Measurements from ENCODE around the gene HHATL.

The HHATL gene

DNA sequence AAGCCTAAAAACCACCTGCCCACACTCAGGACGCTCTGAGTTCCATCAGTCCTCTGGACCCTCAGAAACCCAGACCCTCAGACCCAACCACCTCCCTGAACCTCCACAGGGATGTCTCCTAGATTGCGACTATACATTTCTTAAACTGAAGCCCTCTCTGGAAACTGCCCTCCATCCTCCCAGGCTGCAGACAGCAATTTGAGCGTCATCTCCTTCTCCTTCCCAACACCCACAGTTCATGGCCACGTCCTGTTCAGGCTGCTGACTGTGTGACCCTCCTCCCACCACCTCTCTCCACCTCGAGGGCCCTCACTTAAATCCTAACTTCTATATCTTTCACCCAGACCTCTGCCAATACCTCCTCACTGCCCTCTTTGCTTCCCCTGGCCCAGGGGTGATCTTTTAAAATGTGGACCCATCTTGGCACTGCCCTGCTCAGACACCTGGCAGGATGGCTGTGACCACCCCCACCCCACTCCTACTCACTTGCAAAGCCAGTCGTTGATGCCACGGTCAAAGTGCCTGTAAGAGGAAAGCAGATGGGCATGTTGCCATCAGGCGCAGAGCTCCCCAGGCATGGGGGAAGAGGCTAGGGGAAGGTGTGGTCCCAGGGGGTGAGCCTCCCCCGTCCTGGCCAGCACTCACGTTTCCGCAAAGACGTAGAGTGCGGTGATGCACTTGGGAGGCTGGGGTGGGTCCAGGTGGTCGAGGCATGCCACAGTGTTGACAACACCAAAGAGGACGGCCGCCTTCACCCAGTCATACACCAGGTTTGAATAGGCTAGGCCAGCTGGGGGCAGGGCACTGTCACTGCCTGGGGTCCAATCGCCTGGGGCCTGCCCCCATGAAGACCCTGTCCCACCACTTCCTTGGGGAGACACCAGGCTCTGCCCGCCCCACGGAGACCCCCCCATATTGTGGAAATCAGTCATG is 6.0 kb downstream of the HHATL start:
- DNase-seq = no peak

DNA sequence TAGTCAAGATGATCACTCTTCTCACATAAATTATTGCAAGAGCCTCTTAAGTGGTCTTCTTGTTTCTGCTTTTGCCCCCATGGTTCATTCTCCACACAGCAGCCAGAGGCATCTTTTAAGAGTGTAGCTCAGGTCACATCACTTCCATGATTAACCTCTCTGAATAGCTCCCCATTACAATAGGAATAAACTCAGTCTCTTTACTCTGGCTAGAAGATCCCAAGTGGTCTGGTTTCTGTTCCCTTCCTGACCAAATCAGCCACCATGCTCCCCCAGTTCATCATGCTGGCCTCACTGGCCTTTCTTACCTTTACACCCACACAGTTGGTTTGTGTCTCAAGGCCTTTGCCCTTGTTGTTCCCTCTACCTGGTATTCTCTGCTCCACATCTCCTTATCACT is 8.2 kb downstream of the HHATL start:
- DNase-seq = no peak

DNA sequence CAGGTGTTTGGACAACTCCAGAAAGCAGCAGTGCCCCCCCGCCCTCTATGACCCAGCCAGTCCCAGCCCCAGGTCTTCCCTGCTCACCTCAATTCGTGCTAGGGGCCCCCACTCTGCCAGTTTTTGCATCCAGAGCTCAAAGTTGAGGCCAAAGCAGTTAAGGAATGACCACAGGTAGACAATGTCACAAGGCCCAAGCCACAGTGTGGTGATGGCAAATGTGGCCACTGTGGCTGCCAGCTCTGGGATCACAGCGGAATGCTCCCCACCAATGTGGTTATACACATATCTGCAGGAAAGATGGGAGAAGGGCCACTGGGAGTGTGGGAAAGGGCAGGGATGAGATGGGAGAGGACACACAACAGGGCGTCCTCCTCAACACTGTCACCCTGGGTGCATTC is 9.1 kb downstream of the HHATL start:
- no peak for DNase-seq

DNA sequence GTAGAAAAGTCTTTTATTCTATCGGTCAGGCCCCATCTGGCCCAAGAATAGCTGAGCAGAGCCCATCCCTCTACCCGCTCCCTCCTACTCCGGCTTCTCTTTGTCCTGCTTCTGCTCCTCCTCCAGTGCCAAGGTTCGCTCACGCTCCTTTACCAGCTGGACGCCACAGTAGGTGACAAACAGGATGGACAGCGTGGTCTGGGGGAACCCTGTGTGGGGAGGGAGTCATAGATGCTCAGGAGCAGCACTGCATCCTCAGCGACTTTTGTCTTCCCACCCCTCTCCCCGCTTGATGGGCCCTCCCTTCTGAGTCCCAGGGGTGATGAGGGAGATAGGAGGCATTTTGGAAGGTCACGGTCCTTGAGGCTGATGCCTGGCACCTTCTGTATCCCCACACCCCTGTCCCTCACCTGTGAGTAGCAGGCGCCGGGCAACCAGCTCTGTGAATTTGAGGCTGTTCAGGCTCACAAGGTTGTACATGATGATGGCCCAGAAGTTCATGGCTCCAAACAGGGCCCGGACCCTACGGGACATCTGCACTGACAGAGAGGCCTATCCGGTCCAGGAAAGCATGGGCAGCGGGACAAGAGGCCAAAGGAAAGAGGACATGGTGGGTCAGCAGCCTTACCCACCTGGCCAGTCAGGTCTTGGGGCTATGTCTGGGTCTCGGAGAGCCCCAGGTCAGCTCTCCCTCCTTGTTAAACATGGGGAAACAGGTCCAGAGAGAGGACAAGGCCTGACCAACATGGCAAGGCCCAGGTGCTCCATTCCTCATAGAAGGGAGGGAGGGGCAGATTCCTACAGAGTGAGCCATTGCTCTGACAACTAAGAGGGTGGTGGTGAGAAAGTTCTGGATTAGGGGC is 9.7 kb downstream of the HHATL start:
- DNase-seq = no peak

DNA sequence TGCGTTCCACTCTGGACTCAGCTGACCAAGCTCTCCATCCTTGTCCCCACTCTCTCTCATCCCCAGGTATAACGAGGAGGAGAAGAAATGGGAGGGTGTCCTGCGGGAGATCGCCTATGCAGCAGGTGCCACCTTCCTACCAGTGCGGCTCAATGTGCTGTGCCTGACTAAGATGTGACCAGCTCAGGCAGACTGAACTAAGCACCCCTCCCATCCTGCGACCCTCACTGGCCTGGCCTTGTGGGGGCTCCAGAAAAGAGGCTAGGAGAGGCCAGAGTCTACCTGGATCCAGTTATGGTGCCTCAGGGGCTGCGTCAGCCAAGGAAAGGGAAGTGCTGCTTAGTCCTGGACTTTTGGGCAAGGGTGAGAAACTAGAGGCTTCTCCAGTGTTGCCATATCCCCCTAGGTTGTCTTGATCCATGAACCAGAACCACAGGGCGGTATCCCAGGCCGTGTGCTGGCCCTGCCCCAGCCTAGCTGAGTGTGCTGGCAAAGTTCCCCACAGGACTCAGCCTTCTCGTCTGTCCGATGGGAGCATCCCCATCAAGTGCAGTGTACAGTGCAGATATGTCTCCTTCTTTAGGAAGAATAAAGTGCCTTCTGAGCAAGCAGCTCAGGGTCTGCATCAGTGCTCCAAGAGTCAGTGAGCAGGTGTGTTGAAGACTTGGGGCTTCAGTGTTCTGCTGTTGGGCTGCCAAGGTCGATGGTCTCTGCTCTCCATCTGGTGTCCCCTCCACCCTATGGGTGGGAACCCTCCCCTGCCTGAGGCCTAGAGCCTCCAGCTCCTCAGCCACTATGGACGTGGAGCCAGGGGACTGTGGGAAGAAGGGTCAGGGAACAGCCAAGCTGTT is 10.6 kb downstream of the HHATL start:
- no peak for DNase-seq

DNA sequence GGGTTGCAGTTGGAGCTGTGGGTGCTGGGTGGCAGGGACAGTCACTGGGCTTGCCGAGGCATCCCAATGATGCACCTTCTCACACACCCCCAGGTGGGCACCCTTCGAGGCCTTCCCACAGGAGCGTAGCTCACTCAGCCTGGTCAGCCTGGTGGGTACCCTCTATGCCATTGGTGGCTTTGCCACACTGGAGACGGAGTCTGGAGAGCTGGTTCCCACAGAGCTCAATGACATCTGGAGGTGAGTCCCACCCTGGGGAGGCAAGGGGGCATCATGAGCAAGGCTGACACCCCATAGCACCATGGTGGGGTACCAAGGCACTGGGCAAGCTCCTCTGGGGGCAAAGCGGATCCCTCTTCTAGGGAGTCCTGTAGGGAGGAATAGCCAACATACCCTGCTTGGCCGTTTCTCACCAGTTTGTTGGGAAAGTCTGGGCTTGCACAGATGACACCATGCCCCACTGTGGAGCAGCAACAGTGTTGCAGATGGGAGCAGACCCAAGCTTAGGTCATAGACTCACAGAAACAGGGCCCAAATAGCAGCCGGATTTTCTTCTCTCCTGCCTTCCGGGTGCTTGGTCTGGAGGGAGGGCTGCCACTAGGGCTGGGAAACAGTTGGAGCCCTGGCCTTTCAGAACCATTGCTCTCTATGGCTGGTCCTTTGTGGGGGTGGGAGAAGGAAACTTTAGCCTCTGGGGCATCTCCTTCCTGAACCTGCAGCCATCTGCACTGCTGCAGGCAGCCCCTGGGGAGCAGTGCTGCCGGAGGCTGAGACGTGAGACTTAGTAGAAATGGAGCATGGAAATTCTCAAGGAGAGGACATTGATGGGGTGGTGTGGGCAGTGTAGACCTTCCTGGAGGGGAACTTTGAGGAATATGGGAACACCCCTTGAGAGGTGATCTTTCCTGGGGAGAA is 11.6 kb downstream of the HHATL start:
- DNase-seq = no peak

DNA sequence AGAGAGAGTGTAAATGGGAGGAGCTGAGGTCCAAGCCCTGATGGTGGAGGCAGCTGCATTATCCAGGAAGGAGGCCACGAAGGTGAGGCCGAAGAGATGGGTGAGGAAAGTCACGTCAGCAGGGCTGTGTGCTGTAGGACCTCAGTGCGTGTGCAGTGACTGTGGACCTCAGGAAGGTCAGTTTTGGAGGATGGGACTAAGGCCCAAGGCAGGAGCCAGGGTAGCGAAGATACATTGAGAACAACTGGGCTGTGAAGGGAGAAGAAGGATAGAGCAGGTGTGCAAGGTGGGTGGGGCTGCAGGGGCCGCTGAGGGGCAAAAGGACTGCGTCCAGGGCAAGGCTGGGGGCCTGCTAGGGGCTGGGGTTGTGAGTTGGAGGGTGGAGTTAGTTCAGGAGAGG is 12.4 kb downstream of the HHATL start:
- no peak for DNase-seq

DNA sequence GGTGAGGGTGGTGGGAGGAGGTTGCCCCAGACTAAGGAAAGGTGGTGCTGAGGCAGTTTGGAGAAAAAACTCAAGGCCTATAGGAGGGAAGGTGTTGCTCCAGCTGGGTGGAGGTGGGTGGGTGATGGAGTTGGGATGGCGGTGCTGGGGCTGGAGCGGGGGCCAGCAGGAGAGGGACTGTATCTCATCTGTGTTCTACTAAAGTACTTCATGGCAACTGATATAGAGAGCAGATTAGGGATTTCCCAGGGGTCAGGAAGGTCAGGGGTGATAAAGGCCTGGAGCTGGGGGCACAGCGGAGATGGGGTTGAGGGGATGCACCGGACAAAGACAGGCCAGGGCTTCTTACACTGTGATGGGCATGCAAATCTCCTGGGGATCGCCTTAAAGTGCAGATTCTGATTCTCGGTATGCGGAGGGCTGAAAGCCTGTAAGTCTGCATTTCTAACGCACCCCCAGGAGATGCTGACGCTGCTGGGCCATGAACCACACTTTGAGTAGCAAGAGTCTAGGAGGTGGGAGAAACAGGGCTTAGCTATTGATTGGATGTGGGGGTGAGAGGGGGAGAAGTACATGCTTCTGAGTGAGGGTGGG is 13.1 kb downstream of the HHATL start:
- DNase-seq = no peak

DNA sequence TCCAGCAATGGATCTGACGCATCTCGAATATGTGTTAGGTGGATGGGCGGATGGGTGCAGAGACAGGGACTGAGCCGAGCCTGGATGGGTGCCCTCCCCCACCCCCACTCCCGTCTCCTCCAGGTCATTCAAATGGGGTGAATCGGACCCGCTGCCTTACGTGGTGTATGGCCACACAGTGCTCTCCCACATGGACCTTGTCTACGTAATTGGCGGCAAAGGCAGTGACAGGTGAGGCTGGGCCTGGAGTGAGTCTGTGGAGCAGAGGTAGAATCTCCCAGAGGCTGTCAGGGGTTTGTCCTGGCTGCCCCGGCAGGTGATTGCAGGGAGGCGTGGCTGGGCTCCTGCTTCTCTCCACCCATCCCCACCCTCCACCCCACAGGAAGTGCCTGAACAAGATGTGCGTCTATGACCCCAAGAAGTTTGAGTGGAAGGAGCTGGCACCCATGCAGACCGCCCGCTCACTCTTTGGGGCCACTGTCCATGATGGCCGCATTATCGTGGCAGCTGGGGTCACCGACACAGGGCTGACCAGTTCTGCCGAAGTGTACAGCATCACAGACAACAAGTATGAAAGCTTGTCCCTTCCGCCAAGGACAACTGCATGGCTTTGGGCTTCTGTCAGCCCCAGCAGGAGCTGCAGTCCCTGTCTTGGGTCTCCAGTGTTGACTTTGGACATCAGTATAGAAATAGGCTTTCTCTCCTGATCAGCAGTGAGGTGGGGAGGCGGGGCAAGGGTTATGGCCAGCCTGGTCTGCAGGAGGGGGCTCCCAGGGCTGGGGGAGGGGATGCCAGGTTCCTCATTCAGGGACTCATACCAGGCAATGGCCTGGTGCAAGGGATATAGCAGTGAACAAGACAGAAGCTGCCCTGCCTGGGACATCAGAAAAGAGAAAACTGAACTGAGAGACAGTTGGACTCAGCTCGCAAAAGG is 13.8 kb downstream of the HHATL start:
- DNase-seq = no peak

DNA sequence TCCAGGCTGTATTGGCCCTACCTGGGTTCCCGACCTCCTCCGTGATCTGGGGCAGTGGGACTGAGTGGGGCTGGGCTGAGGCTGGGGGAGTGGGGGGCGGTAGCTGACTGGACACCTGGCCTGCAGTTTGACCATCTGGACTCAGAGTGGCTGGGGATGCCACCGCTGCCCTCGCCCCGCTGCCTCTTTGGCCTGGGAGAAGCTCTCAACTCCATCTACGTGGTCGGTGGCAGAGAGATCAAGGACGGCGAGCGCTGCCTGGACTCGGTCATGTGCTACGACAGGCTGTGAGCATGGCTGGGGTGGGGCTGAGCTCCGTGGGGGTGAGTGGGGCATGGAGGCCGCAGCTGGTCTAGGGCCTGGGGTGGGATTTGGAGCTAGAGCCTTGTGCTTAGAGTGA is 14.6 kb downstream of the HHATL start:
- no peak for DNase-seq

DNA sequence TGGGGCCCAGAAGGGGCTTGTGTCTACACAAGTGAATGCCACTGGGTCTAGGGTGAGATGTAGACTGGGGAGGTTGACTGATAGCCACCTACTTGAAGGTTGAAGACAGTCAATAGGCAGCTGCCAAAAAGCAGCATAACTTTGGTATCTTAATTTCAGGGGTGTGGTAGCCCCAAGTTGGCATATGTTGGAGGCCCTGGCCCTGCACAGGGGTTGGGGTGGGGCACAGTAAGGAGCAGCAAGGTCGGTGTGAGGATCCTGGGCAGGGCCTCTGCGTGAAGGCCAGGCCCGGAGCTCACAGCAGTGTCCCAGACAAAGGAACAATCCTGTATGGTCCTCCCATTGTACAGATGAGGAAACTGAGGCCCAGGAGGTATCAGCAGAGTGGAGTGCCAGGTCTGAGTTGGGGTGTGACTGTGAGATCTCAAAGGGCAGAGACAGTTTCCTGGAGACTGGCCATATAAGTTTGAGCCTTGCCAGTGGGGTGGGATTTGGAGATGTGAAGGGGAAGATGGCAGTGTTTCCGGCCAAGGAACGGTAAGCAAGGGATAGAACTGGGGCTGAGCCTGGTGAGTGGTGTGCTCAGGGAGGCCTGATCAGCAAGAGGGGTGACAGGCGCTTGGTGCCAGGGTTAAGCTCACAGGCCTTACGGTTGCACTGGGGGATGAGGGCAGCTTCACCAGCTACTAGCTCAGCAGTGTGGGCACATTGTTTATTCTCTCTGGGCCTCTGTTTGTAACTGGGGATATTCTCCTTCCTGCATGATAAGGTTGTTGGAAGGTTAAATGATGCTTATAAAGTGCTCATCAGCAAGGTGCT is 15.6 kb downstream of the HHATL start:
- no peak for DNase-seq

DNA sequence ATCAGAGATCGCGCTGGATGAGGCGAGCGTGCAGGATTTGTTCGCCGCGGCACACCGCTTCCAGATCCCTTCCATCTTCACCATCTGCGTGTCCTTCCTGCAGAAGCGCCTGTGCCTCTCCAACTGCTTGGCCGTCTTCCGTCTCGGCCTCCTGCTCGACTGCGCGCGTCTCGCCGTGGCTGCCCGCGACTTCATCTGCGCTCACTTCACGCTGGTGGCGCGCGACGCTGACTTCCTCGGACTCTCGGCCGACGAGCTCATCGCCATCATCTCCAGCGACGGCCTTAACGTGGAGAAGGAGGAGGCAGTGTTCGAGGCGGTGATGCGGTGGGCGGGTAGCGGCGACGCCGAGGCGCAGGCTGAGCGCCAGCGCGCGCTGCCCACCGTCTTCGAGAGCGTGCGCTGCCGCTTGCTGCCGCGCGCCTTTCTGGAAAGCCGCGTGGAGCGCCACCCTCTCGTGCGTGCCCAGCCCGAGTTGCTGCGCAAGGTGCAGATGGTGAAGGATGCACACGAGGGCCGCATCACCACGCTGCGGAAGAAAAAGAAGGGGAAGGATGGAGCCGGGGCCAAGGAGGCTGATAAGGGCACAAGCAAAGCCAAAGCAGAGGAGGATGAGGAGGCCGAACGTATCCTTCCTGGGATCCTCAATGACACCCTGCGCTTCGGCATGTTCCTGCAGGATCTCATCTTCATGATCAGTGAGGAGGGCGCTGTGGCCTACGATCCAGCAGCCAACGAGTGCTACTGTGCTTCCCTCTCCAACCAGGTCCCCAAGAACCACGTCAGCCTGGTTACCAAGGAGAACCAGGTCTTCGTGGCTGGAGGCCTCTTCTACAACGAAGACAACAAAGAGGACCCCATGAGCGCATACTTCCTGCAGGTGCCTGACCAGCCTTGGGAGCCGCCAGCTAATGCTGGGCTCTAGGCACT is 16.4 kb downstream of the HHATL start:
- DNase-seq = no peak

DNA sequence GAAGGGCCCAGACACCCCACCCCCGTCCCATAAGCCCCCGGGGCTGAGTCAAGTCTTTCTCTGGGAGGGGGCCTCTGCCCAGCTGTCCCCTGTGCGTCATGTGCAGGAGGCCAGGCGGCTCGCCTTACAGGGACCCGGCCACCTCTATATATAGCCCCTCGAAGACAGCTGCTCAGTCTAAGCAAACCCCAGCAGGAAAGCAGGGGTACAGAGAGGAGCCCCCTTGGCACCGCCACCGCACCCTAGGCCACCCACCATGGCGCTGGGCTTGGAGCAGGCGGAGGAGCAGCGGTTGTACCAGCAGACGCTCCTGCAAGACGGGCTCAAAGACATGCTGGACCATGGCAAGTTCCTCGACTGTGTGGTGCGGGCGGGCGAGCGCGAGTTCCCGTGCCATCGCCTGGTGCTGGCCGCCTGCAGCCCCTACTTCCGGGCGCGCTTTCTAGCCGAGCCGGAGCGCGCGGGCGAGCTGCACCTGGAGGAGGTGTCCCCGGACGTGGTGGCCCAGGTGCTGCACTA is 17.2 kb downstream of the HHATL start, which contains the start of gene KLHL40:
Gene KLHL40 (plus strand): TSS at position 175 of the 519 bp plus-strand sequence. CDS start 82 bp downstream, at position 257.
- no peak for DNase-seq

DNA sequence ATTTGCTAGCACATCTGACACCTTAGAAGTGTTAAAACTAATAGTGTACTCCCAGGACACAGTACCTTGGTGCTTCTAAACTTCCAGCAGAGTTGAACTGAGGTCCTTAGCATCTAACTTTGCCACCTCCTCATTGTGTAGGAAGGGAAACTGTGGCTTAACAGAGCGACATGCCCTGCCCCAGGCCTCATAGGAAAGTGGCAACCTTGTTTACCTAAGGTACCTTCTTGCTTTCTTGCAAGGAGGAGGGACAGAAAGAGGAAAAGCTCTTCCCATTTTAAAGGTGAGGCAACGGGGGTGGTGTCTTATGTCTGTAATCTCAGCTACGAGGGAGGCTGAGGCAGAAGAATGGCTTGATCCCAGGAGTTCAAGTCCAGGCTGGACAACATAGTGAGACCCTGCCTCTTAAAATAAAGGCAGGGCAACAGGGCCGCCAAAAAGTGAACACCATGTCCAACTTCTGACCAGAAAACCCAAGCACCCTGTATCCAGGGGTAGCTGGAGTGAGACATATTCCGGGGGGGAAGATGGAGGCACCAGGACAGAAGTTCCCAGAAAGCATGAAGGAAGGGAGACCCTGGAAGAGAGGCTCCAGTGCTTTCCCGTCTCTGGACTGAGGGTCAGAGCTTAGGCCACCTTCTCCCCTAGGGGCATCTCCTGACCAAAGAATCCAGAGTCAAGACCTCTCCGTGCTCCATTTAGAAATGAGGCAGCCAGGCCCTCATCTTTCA is 17.8 kb downstream of the HHATL start:
- DNase-seq = no peak

DNA sequence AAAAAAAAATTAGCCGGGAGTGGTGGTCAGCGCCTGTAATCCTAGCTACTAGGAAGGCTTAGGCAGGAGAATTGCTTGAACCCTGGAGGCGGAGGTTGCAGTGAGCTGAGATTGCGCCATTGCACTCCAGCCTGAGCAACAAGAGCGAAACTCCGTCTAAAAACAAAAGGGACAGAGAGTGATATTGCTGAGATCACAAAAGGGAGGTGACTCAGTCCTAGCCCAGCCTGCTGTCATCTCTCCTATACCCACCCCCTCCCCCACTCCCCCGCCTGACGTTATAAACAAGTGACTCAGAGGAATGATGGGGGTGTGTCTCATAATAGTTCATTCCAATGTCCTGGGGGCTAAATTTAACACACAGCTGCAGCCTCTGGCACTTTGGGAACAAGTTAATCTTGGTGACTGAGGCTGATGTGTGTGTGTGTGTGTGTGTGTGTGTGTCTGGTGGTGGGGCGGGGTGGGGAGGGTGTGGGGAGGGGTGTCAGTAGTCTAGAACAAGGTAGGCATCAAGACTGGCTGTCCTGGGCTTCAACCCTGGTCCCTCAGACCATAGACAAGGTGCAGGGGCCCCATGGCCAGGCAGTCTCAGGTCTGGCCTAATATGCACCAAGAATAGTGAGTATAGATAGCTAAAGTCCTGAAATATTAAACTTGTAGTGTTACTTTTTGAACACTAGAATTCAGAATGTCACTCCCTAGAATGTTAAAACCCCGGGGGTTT is 18.6 kb downstream of the HHATL start:
- DNase-seq = no peak

DNA sequence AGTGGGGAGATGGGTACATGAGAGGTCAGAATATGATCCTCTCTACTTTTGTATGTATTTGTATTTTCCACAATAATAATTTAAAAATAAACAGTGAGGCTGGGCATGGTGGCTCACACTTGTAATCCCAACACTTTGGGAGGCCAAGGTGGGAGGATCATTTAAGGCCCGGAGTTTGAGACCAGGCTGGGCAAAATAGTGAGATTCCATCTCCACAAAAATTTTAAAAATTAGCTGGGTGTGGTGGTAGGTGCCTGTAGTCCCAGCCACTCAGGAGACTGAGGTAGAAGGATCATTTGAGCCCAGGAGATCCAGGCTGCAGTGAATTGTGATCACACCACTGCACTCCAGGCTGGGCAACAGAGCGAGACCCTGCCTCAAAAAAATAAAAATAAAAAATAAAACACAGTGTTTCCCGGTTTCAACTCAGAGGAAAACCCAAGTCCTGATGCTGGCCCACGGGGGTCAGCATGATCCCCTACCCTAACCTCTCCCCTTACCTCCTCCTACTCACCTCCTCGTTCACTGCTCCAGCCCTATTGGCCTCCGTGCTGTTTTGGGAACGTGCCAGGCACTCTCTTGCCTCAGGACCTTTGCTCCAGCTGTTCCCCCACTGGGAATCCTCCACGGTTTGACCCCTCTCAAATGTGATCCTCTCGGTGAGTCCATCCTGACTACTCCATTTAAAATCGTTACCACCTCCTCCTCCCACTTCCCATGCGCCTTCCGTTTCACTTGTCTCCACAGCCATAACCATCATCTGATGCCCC is 20.1 kb downstream of the HHATL start:
- no peak for DNase-seq

Measured in NCI-H2029 (cell line).